Fibroblast of lung (primary cell): Measurements from ENCODE around the gene PAEP. TPM values are rescaled to one million over a fixed set of nuclear protein-coding genes. Genes with fewer than 3 reads are reported as not detected.
"Not testable (repeated sequence)": the region's sequence is repeated elsewhere in the genome, so short reads cannot be mapped to it uniquely, and the experiment has no call there.

Experiments used
- DNase-seq, 2 donors: peaks; one replicate each; pipeline versions ENCODE4 v3.0.0 to v3.0.0-alpha.2; 2010; ENCODE audit warnings: low read depth in 2 of 2
- H2AFZ ChIP-seq: 2 replicates; pipeline ENCODE4 v1.5.1; 2012; ENCODE audit warnings: low read length, control low read depth, inconsistent platforms
- H3K27ac ChIP-seq: 2 replicates; pipeline ENCODE4 v1.5.1; 2011; ENCODE audit warnings: low read length, control low read depth; ENCODE audit not compliant: insufficient read depth
- H3K27me3 ChIP-seq: 2 replicates; pipeline ENCODE4 v1.5.1; 2011; ENCODE audit warnings: mild to moderate bottlenecking, low read length; ENCODE audit not compliant: control insufficient read depth, insufficient read depth
- H3K36me3 ChIP-seq: 2 replicates; pipeline ENCODE4 v1.5.1; 2011; ENCODE audit warnings: low read length; ENCODE audit not compliant: control insufficient read depth, insufficient read depth
- H3K4me1 ChIP-seq: 2 replicates; pipeline ENCODE4 v1.5.1; 2011; ENCODE audit warnings: low read length; ENCODE audit not compliant: control insufficient read depth, insufficient read depth; ENCODE audit errors: extremely low read depth
- H3K4me2 ChIP-seq: 2 replicates; pipeline ENCODE4 v1.5.1; 2011; ENCODE audit warnings: low read length, control low read depth; ENCODE audit not compliant: insufficient read depth; ENCODE audit errors: extremely low read depth
- H3K4me3 ChIP-seq, 4 experiments: fragments of 200-600 bp in 1 of 4; sonication (generic) in 1 of 4; replicated peaks in 1 of 4; 2 replicates each; pipeline ENCODE4 v1.5.1; 2011 to 2016; ENCODE audit warnings: low read length in 4 of 4, low read depth in 3 of 4, mild to moderate bottlenecking in 3 of 4, control low read depth in 2 of 4, inconsistent platforms in 1 of 4, mixed read lengths in 1 of 4; ENCODE audit not compliant: insufficient read depth in 1 of 4; ENCODE audit errors: control extremely low read depth in 1 of 4
- H3K79me2 ChIP-seq: 2 replicates; pipeline ENCODE4 v1.5.1; 2012; ENCODE audit warnings: mild to moderate bottlenecking, low read length, inconsistent platforms; ENCODE audit not compliant: control insufficient read depth, insufficient read depth
- H3K9ac ChIP-seq: 2 replicates; pipeline ENCODE4 v1.5.1; 2011; ENCODE audit warnings: mild to moderate bottlenecking, low read length, control low read depth; ENCODE audit not compliant: insufficient read depth
- H3K9me3 ChIP-seq: 2 replicates; pipeline ENCODE4 v1.5.1; 2012; ENCODE audit warnings: low read depth, low read length; ENCODE audit not compliant: control insufficient read depth, insufficient read depth
- H4K20me1 ChIP-seq: 2 replicates; pipeline ENCODE4 v1.5.1; 2011; ENCODE audit warnings: low read length; ENCODE audit not compliant: control insufficient read depth, insufficient read depth; ENCODE audit errors: extremely low read depth
- CTCF ChIP-seq, 2 donors: IDR thresholded peaks in 1 of 2; conservative IDR thresholded peaks in 1 of 2; 1 replicate in 1 of 2; 2 replicates in 1 of 2; pipeline ENCODE4 v1.5.1; 2011 to 2012; ENCODE audit warnings: low read length in 2 of 2, control low read depth in 1 of 2, inconsistent platforms in 1 of 2, low read depth in 1 of 2, mild to moderate bottlenecking in 1 of 2
- EZH2 ChIP-seq: IDR thresholded peaks from 2 replicates; pipeline ENCODE4 v1.5.1; 2012; ENCODE audit warnings: low read length, control low read depth, mild to moderate bottlenecking; ENCODE audit errors: missing control alignments
- polyA plus RNA-seq, 2 donors: library from polyadenylated mRNA; depleted of rRNA in 1 of 2; stranded (reverse) in 1 of 2; unstranded in 1 of 2; fragments of >200 nt; gene quantifications; 2 replicates each; pipeline ENCODE4 v1.2.1, GENCODE V29; 2011 to 2012; ENCODE audit warnings: missing spikeins in 1 of 2
- total RNA-seq: library from RNA; depleted of rRNA; stranded (reverse); fragments of >200 nt; gene quantifications from 2 replicates; pipeline ENCODE4 v1.2.1, GENCODE V29; 2014

The PAEP gene
- total and polyA plus RNA-seq, 2 donors (not counting 1 experiment from before 2014, with no cell fraction given) = not detected

GRCh38 chr9:135513351-135513846 is 48.2 kb upstream of the PAEP start:
- no peaks in the 10 kb centered on the region for H3K79me2 ChIP-seq
- H3K4me2 ChIP-seq = no peak overlapping the region
- no peak for TF ChIP-seq CTCF (conservative IDR thresholded peaks at IDR 0.05 in 1 of 2, IDR thresholded peaks at IDR 0.05 in 1 of 2; ENCODE audit: low read depth in 1 of 2, low read length in 2 of 2)
- no peak for TF ChIP-seq EZH2
- H3K4me1 ChIP-seq = peaks cover 2% of the 10 kb centered on the region
- DNase-seq = no peak
- H3K4me3 ChIP-seq = no peak overlapping the region
- no peaks in the 10 kb centered on the region for H3K9me3 ChIP-seq
- no peaks in the 10 kb centered on the region for H3K36me3 ChIP-seq
- no peaks in the 10 kb centered on the region for H4K20me1 ChIP-seq
- no peak overlapping the region for H3K9ac ChIP-seq
- peaks cover 2% of the 10 kb centered on the region for H3K27me3 ChIP-seq
- no peak overlapping the region for H3K27ac ChIP-seq
- H2AFZ ChIP-seq = no peak overlapping the region

- not testable (repeated sequence) for H3K4me2 ChIP-seq, H2AFZ ChIP-seq, H3K9ac ChIP-seq, H3K9me3 ChIP-seq, H3K27ac ChIP-seq, H4K20me1 ChIP-seq, H3K4me3 ChIP-seq, H3K4me1 ChIP-seq, H3K36me3 ChIP-seq, H3K79me2 ChIP-seq, H3K27me3 ChIP-seq, DNase-seq
Measured at GRCh38 chr9:135513906-135514305, 47.6 kb upstream of the PAEP start.

- no peaks in the 10 kb centered on the region for H3K36me3 ChIP-seq
- no peak for TF ChIP-seq EZH2
- TF ChIP-seq CTCF (conservative IDR thresholded peaks at IDR 0.05 in 1 of 2, IDR thresholded peaks at IDR 0.05 in 1 of 2; ENCODE audit: low read depth in 1 of 2, low read length in 2 of 2) = no peak
- H3K9me3 ChIP-seq = no peaks in the 10 kb centered on the region
- H3K27ac ChIP-seq = no peak overlapping the region
- H3K4me1 ChIP-seq = peaks cover 2% of the 10 kb centered on the region
- no peaks in the 10 kb centered on the region for H3K79me2 ChIP-seq
- no peak overlapping the region for H3K4me2 ChIP-seq
- H2AFZ ChIP-seq = no peak overlapping the region
- DNase-seq = no peak
- H4K20me1 ChIP-seq = no peaks in the 10 kb centered on the region
- H3K27me3 ChIP-seq = peaks cover 4% of the 10 kb centered on the region
- H3K4me3 ChIP-seq = no peak overlapping the region
- H3K9ac ChIP-seq = no peak overlapping the region
Measured at GRCh38 chr9:135514342-135515082, 47.0 kb upstream of the PAEP start.
